NCI-H524 (cell line): ENCODE results near the gene CST4.
"Not testable (repeated sequence)": the region's sequence is repeated elsewhere in the genome, so short reads cannot be mapped to it uniquely, and the experiment has no call there.

Source experiments
- DNase-seq, 2 experiments: peaks; one replicate each; lab custom pipeline; 2025; lab: John Stamatoyannopoulos, UW

CST4 gene

GRCh38 chr20:23688684-23689398 is at the start of gene CST4:
TSS of gene CST4 (minus strand) at chr20:23689038. CDS start at chr20:23688969, 69 bp downstream.
- not testable (repeated sequence) for DNase-seq

GRCh38 chr20:23735391-23735790 is 46.6 kb upstream of the CST4 start:
- DNase-seq, result peak in 1 of 2 experiments; percentile 39

GRCh38 chr20:23734949-23735348 is 46.1 kb upstream of the CST4 start:
- peak in 1 of 2 experiments; percentile 29 for DNase-seq

- not testable (repeated sequence) for DNase-seq
Measured at GRCh38 chr20:23734440-23734839, 45.6 kb upstream of the CST4 start.

GRCh38 chr20:23727016-23727415 is 38.2 kb upstream of the CST4 start:
- DNase-seq, result no peak

GRCh38 chr20:23725102-23725501 is 36.3 kb upstream of the CST4 start:
- no peak for DNase-seq

GRCh38 chr20:23723659-23724307 is 34.9 kb upstream of the CST4 start:
- peak in 1 of 2 experiments; percentile 37 for DNase-seq

GRCh38 chr20:23722851-23723250 is 34.0 kb upstream of the CST4 start:
- DNase-seq, result not testable (repeated sequence)

- no peak for DNase-seq
Measured at GRCh38 chr20:23721962-23722361, 33.1 kb upstream of the CST4 start.

- DNase-seq, result not testable (repeated sequence)
Measured at GRCh38 chr20:23719351-23719750, 30.5 kb upstream of the CST4 start.

GRCh38 chr20:23711778-23712177 is 22.9 kb upstream of the CST4 start:
- DNase-seq, result not testable (repeated sequence)

GRCh38 chr20:23710771-23711170 is 21.9 kb upstream of the CST4 start:
- DNase-seq, result no peak

- no peak for DNase-seq
Measured at GRCh38 chr20:23705895-23706294, 17.1 kb upstream of the CST4 start.

- DNase-seq, result no peak
Measured at GRCh38 chr20:23702021-23702420, 13.2 kb upstream of the CST4 start.

- no peak for DNase-seq
Measured at GRCh38 chr20:23700931-23701330, 12.1 kb upstream of the CST4 start.

GRCh38 chr20:23697947-23698346 is 9.1 kb upstream of the CST4 start:
- no peak for DNase-seq

- peak in 1 of 2 experiments; percentile 61 for DNase-seq
Measured at GRCh38 chr20:23695068-23695395, 6.2 kb upstream of the CST4 start.

GRCh38 chr20:23694178-23695067 is 5.6 kb upstream of the CST4 start:
- peak in 1 of 2 experiments; percentile 66 for DNase-seq

- DNase-seq, result not testable (repeated sequence)
Measured at GRCh38 chr20:23692725-23693619, 4.1 kb upstream of the CST4 start.

- DNase-seq, result no peak
Measured at GRCh38 chr20:23691675-23692074, 2.8 kb upstream of the CST4 start.

GRCh38 chr20:23690581-23690980 is 1.7 kb upstream of the CST4 start:
- DNase-seq, result no peak

- DNase-seq, result no peak
Measured at GRCh38 chr20:23689399-23689690, 507 bp upstream of the CST4 start.
